SK-N-SH (cell line): ENCODE measurements around the gene LTBP1. TPM values are rescaled to one million over a fixed set of nuclear protein-coding genes. Genes with fewer than 3 reads are reported as not detected.

Experiments
- CTCF ChIA-PET: fragments of 300-600, 350-600 bp; formaldehyde crosslinking; extraction: SDS; loops from one replicate; lab custom pipeline; 2021; lab: Yijun Ruan, JAX
- POLR2A ChIA-PET: fragments of 350-600 bp; sonication (Branson Sonifier 250); formaldehyde crosslinking; extraction: SDS; loops from one replicate; lab custom pipeline; 2020; ENCODE audit warnings: antibody characterized with exemption, inconsistent platforms; lab: Yijun Ruan, JAX
- DNase-seq: peaks from one replicate; pipeline ENCODE4 v3.0.0; 2012
- H2AFZ ChIP-seq: fragments of 200-600 bp; sonication (generic); 2 replicates; pipeline ENCODE4 v1.8.1; 2016; ENCODE audit warnings: antibody characterized with exemption, mild to moderate bottlenecking, low read depth
- H3F3A ChIP-seq: fragments of 200-600 bp; sonication (generic); replicated peaks from 2 replicates; pipeline ENCODE3; 2016; ENCODE audit warnings: antibody characterized with exemption, mild to moderate bottlenecking; ENCODE audit not compliant: insufficient read depth
- H3K27ac ChIP-seq, 2 experiments: fragments of 200-500 bp in 1 of 2; fragments of 200-600 bp in 1 of 2; sonication (Bioruptor generic) in 1 of 2; sonication (generic), shearing (Covaris generic) in 1 of 2; 2 replicates each; pipeline versions ENCODE4 v1.5.1 to v1.6.1; 2014 to 2016; ENCODE audit warnings: low read depth in 2 of 2, inconsistent platforms in 1 of 2, low read length in 1 of 2, mild to moderate bottlenecking in 1 of 2, mixed read lengths in 1 of 2
- H3K27me3 ChIP-seq: fragments of 200-600 bp; sonication (generic), shearing (Covaris generic); 2 replicates; pipeline ENCODE4 v1.6.1; 2016; ENCODE audit warnings: mixed run types; ENCODE audit not compliant: insufficient read depth
- H3K36me3 ChIP-seq, 2 experiments: fragments of 200-500 bp in 1 of 2; fragments of 200-600 bp in 1 of 2; sonication (Bioruptor generic) in 1 of 2; sonication (generic) in 1 of 2; replicated peaks in 1 of 2; 2 replicates each; pipeline versions ENCODE3 to v1.5.1; 2014 to 2016; ENCODE audit warnings: low read length in 1 of 2, mild to moderate bottlenecking in 1 of 2; ENCODE audit not compliant: insufficient read depth in 2 of 2, control insufficient read depth in 1 of 2
- H3K4me1 ChIP-seq, 2 experiments: fragments of 200-500 bp in 1 of 2; fragments of 200-600 bp in 1 of 2; sonication (Bioruptor generic) in 1 of 2; sonication (generic), shearing (Covaris generic) in 1 of 2; 2 replicates each; pipeline versions ENCODE4 v1.5.1 to v1.6.1; 2014 to 2016; ENCODE audit warnings: low read depth in 1 of 2, low read length in 1 of 2, mixed run types in 1 of 2; ENCODE audit not compliant: insufficient read depth in 2 of 2, control insufficient read depth in 1 of 2
- H3K4me2 ChIP-seq: fragments of 200-600 bp; sonication (generic), shearing (Covaris generic); 2 replicates; pipeline ENCODE4 v1.6.1; 2017; ENCODE audit warnings: mixed run types
- H3K4me3 ChIP-seq, 2 experiments: fragments of 200-500 bp in 1 of 2; fragments of 200-600 bp in 1 of 2; sonication (Bioruptor generic) in 1 of 2; sonication (generic), shearing (Covaris generic) in 1 of 2; 2 replicates each; pipeline versions ENCODE4 v1.5.1 to v1.8.1; 2014 to 2016; ENCODE audit warnings: low read depth in 2 of 2, inconsistent platforms in 1 of 2, low read length in 1 of 2, mild to moderate bottlenecking in 1 of 2, mixed read lengths in 1 of 2, moderate library complexity in 1 of 2
- H3K79me2 ChIP-seq: fragments of 200-600 bp; sonication (generic); 2 replicates; pipeline ENCODE4 v1.8.1; 2017; ENCODE audit warnings: mild to moderate bottlenecking; ENCODE audit not compliant: insufficient read depth
- H3K9ac ChIP-seq: fragments of 200-600 bp; sonication (generic); 2 replicates; pipeline ENCODE4 v1.6.1; 2017; ENCODE audit warnings: mixed run types
- H3K9me2 ChIP-seq: fragments of 200-600 bp; sonication (generic); 2 replicates; pipeline ENCODE4 v1.6.1; 2017; ENCODE audit warnings: mixed run types
- H3K9me3 ChIP-seq: fragments of 200-600 bp; sonication (generic); 2 replicates; pipeline ENCODE4 v1.6.1; 2017; ENCODE audit warnings: mixed run types, mild to moderate bottlenecking, moderate library complexity
- H4K20me1 ChIP-seq: fragments of 200-600 bp; sonication (generic); 2 replicates; pipeline ENCODE4 v1.6.1; 2017; ENCODE audit warnings: mild to moderate bottlenecking, mixed run types; ENCODE audit not compliant: insufficient read depth
- CHD2 ChIP-seq: fragments of 150-350 bp; IDR thresholded peaks from 2 replicates; pipeline ENCODE4 v1.6.1; 2018; ENCODE audit warnings: low read length; ENCODE audit not compliant: partially characterized antibody
- ELF1 ChIP-seq: IDR thresholded peaks from 2 replicates; pipeline ENCODE4 v1.4.0; 2012
- EP300 ChIP-seq, 2 experiments: IDR thresholded peaks; 2 replicates each; pipeline versions ENCODE4 v1.4.0 to v1.6.1; 2012; ENCODE audit warnings: borderline replicate concordance in 1 of 2, low read depth in 1 of 2, low read length in 1 of 2
- EZH2phosphoT487 ChIP-seq: fragments of 200-600 bp; sonication (generic); IDR thresholded peaks from 2 replicates; pipeline ENCODE4 v1.6.1; 2017; ENCODE audit warnings: low read depth, mixed run types, mild to moderate bottlenecking, antibody characterized with exemption, moderate library complexity, borderline replicate concordance
- FOXM1 ChIP-seq: IDR thresholded peaks from 2 replicates; pipeline ENCODE4 v1.4.0; 2012; ENCODE audit warnings: low read depth, mild to moderate bottlenecking
- GABPA ChIP-seq: IDR thresholded peaks from 2 replicates; pipeline ENCODE4 v1.4.0; 2012; ENCODE audit warnings: low read depth, mild to moderate bottlenecking
- JUND ChIP-seq: IDR thresholded peaks from 2 replicates; pipeline ENCODE4 v1.4.0; 2012
- MEF2A ChIP-seq: IDR thresholded peaks from 2 replicates; pipeline ENCODE4 v1.4.0; 2012; ENCODE audit warnings: low read depth, borderline replicate concordance
- MXI1 ChIP-seq: IDR thresholded peaks from 2 replicates; pipeline ENCODE4 v1.6.1; 2012; ENCODE audit warnings: mild to moderate bottlenecking, low read depth, low read length, improper control_type of control experiment
- NFIC ChIP-seq: IDR thresholded peaks from 2 replicates; pipeline ENCODE4 v1.4.0; 2012; ENCODE audit warnings: borderline replicate concordance
- NRF1 ChIP-seq: IDR thresholded peaks from 2 replicates; pipeline ENCODE4 v1.6.1; 2012; ENCODE audit warnings: low read depth, mild to moderate bottlenecking, low read length
- POLR2AphosphoS5 ChIP-seq: IDR thresholded peaks from 2 replicates; pipeline ENCODE4 v1.6.1; 2012; ENCODE audit warnings: low read depth, low read length
- RAD21 ChIP-seq: IDR thresholded peaks from 2 replicates; pipeline ENCODE4 v1.6.1; 2012; ENCODE audit warnings: mild to moderate bottlenecking, low read length
- RFX5 ChIP-seq: IDR thresholded peaks from 2 replicates; pipeline ENCODE4 v1.6.1; 2012; ENCODE audit warnings: mild to moderate bottlenecking, improper control_type of control experiment, low read length
- RXRA ChIP-seq: IDR thresholded peaks from 2 replicates; pipeline ENCODE4 v1.4.0; 2012; ENCODE audit warnings: low read depth, mild to moderate bottlenecking, borderline replicate concordance
- SIN3A ChIP-seq: IDR thresholded peaks from 2 replicates; pipeline ENCODE4 v1.6.1; 2012; ENCODE audit warnings: low read depth, mild to moderate bottlenecking, low read length, moderate library complexity, borderline replicate concordance
- SMC3 ChIP-seq: IDR thresholded peaks from 2 replicates; pipeline ENCODE4 v1.6.1; 2012; ENCODE audit warnings: low read depth, low read length, improper control_type of control experiment
- TAF1 ChIP-seq: IDR thresholded peaks from 2 replicates; pipeline ENCODE4 v1.6.1; 2012; ENCODE audit warnings: low read depth, mild to moderate bottlenecking, low read length, moderate library complexity, borderline replicate concordance
- TCF12 ChIP-seq: IDR thresholded peaks from 2 replicates; pipeline ENCODE4 v1.4.0; 2012
- TEAD4 ChIP-seq: IDR thresholded peaks from 2 replicates; pipeline ENCODE4 v1.4.0; 2012; ENCODE audit warnings: mild to moderate bottlenecking, borderline replicate concordance; ENCODE audit not compliant: insufficient read depth
- WGBS: methylation state at CpG from one replicate; pipeline ENCODE4 v1.1.6; 2017; ENCODE audit warnings: low lambda C conversion rate; 5-methylcytosine and 5-hydroxymethylcytosine counted together
- polyA plus RNA-seq, 3 experiments: library from polyadenylated mRNA; depleted of rRNA; stranded (reverse); fragments of >200 nt; gene quantifications; 2 replicates each; pipeline ENCODE4 v1.2.3, GENCODE V29; 2012
- TF ChIP-seq, protein P1 (sequence below): fragments of 200-600 bp; sonication (generic); IDR thresholded peaks from 2 replicates; pipeline ENCODE4 v1.6.1; 2017; ENCODE audit warnings: antibody characterized with exemption, mild to moderate bottlenecking, moderate library complexity
- TF ChIP-seq, protein P2 (sequence below): IDR thresholded peaks from 2 replicates; pipeline ENCODE4 v1.4.0; 2012; ENCODE audit warnings: low read depth, borderline replicate concordance
- TF ChIP-seq, protein P3 (sequence below): IDR thresholded peaks from 2 replicates; pipeline ENCODE4 v1.4.0; 2012; ENCODE audit warnings: low read depth
- TF ChIP-seq, protein P4 (sequence below): IDR thresholded peaks from 2 replicates; pipeline ENCODE4 v1.6.1; 2012; ENCODE audit warnings: mild to moderate bottlenecking, low read depth, low read length, moderate library complexity

LTBP1 gene
- polyA plus RNA-seq, 1 of the 3 experiments (the other 2 are of a cell fraction): 467 TPM

DNA sequence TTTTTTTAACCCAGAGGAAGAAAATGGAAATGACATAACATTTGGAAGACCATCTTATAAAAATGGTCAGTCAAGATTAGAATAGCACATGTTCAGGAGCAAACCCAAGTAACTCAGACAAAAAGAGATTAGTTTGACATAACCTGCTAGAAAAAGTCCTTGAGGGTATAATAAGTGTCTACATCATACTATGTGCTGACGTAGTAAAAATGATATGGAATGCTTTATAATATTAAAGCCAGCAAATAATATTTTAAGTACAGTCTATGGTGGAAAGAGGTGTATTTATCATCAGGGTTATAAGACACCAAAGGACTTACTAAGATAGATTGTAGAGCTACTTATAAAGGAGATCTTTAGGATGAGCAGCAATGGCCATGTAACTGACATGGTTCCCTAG lies 169.0 kb downstream of the LTBP1 start:
- Histone ChIP-seq H3K79me2 (no peaks in the 10 kb centered on the region), H3K9ac (no peak overlapping the region), H3K36me3 (peaks cover 0 to 5% of the 10 kb centered on the region in 2 experiments), H3K27ac (no peak overlapping the region), H3F3A (peaks cover 7% of the 10 kb centered on the region), H3K9me3 (no peaks in the 10 kb centered on the region), H3K9me2 (no peaks in the 10 kb centered on the region), H4K20me1 (no peaks in the 10 kb centered on the region), H3K4me1 (no peaks in the 10 kb centered on the region), H3K27me3 (no peaks in the 10 kb centered on the region), H3K4me3 (no peak overlapping the region), H3K4me2 (no peak overlapping the region), H2AFZ (no peak overlapping the region)
- no peak for TF ChIP-seq NRF1
- no peak for TF ChIP-seq NFIC
- no peak for TF ChIP-seq MEF2A
- TF ChIP-seq ELF1: no peak
- TF ChIP-seq, protein P1, sequence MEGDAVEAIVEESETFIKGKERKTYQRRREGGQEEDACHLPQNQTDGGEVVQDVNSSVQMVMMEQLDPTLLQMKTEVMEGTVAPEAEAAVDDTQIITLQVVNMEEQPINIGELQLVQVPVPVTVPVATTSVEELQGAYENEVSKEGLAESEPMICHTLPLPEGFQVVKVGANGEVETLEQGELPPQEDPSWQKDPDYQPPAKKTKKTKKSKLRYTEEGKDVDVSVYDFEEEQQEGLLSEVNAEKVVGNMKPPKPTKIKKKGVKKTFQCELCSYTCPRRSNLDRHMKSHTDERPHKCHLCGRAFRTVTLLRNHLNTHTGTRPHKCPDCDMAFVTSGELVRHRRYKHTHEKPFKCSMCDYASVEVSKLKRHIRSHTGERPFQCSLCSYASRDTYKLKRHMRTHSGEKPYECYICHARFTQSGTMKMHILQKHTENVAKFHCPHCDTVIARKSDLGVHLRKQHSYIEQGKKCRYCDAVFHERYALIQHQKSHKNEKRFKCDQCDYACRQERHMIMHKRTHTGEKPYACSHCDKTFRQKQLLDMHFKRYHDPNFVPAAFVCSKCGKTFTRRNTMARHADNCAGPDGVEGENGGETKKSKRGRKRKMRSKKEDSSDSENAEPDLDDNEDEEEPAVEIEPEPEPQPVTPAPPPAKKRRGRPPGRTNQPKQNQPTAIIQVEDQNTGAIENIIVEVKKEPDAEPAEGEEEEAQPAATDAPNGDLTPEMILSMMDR: no peak
- TF ChIP-seq MXI1: no peak
- TF ChIP-seq POLR2AphosphoS5: no peak
- TF ChIP-seq RXRA: no peak
- TF ChIP-seq TCF12: no peak
- no peak for TF ChIP-seq EP300 (IDR thresholded peaks at IDR 0.05; ENCODE audit: borderline replicate concordance in 1 of 2, low read depth in 1 of 2, low read length in 1 of 2)
- no peak for TF ChIP-seq CHD2
- TF ChIP-seq TAF1: no peak
- POLR2A ChIA-PET: interaction anchor here (0.6 kb wide), 1 partner anchor 48 kb away, joined by 4 read pairs; no protein-coding TSS in a partner anchor
- CTCF ChIA-PET: no interaction called here
- DNase-seq: no peak
- WGBS: 73% methylated on average over 1 of the region's 1 CpG

DNA sequence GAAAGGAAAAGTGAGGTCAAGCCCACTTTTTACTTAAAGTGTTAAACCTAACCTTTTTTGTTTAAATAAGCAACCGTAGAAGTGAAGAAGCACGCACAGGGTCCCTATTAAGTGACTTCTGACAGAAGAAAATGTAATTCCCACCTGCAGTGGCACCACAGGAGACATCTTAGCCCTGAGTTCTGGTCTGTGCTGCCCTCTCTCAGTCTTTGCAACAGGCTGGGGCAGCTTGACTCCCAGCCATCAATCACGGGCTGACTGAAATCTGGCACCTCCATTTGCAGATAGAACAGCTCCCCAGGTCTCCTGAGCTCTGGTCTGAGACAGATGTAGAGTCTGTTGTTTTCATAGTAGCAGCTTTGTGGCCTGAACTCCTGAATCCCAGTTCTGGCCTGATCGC lies 170.0 kb downstream of the LTBP1 start:
- Histone ChIP-seq H3K27me3 (no peaks in the 10 kb centered on the region), H3K9me3 (no peaks in the 10 kb centered on the region), H2AFZ (no peak overlapping the region), H3K27ac (no peak overlapping the region), H3K79me2 (no peaks in the 10 kb centered on the region), H3K9me2 (no peaks in the 10 kb centered on the region), H4K20me1 (no peaks in the 10 kb centered on the region), H3K4me3 (no peak overlapping the region), H3K4me2 (no peak overlapping the region), H3F3A (peaks cover 7% of the 10 kb centered on the region), H3K9ac (no peak overlapping the region), H3K4me1 (no peaks in the 10 kb centered on the region), H3K36me3 (no peaks in the 10 kb centered on the region)
- ChIA-PET CTCF (no interaction called here), POLR2A (no interaction called here)
- no peak for DNase-seq
- WGBS: 87% methylated on average over 4 of the region's 4 CpGs
- TF ChIP-seq RAD21 (no peak), SMC3 (no peak), JUND (no peak), NFIC (no peak), POLR2AphosphoS5 (no peak), GABPA (no peak), MXI1 (no peak), RFX5 (no peak), EZH2phosphoT487 (no peak), NRF1 (no peak), FOXM1 (no peak), RXRA (no peak), TAF1 (no peak), SIN3A (no peak), TEAD4 (no peak)
- TF ChIP-seq, protein P2, sequence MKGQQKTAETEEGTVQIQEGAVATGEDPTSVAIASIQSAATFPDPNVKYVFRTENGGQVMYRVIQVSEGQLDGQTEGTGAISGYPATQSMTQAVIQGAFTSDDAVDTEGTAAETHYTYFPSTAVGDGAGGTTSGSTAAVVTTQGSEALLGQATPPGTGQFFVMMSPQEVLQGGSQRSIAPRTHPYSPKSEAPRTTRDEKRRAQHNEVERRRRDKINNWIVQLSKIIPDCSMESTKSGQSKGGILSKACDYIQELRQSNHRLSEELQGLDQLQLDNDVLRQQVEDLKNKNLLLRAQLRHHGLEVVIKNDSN: no peak
- TF ChIP-seq, protein P3, sequence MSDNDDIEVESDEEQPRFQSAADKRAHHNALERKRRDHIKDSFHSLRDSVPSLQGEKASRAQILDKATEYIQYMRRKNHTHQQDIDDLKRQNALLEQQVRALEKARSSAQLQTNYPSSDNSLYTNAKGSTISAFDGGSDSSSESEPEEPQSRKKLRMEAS: no peak
- TF ChIP-seq, protein P4, sequence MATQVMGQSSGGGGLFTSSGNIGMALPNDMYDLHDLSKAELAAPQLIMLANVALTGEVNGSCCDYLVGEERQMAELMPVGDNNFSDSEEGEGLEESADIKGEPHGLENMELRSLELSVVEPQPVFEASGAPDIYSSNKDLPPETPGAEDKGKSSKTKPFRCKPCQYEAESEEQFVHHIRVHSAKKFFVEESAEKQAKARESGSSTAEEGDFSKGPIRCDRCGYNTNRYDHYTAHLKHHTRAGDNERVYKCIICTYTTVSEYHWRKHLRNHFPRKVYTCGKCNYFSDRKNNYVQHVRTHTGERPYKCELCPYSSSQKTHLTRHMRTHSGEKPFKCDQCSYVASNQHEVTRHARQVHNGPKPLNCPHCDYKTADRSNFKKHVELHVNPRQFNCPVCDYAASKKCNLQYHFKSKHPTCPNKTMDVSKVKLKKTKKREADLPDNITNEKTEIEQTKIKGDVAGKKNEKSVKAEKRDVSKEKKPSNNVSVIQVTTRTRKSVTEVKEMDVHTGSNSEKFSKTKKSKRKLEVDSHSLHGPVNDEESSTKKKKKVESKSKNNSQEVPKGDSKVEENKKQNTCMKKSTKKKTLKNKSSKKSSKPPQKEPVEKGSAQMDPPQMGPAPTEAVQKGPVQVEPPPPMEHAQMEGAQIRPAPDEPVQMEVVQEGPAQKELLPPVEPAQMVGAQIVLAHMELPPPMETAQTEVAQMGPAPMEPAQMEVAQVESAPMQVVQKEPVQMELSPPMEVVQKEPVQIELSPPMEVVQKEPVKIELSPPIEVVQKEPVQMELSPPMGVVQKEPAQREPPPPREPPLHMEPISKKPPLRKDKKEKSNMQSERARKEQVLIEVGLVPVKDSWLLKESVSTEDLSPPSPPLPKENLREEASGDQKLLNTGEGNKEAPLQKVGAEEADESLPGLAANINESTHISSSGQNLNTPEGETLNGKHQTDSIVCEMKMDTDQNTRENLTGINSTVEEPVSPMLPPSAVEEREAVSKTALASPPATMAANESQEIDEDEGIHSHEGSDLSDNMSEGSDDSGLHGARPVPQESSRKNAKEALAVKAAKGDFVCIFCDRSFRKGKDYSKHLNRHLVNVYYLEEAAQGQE: no peak
